Vagina (tissue), 2 donors: Measurements from ENCODE around the gene PPP2R2B. TPM values are rescaled to one million over a fixed set of nuclear protein-coding genes. Genes with fewer than 3 reads are reported as not detected.

Experiments
- DNase-seq, 2 donors: peaks; one replicate each; pipeline ENCODE4 v3.0.0-alpha.2; 2017; ENCODE audit errors: extremely low spot score in 2 of 2
- H3K27ac ChIP-seq: fragments of 200-600 bp; sonication (generic); one replicate; pipeline ENCODE4 v1.5.1; 2019
- H3K27me3 ChIP-seq: fragments of 200-600 bp; sonication (generic); one replicate; pipeline ENCODE4 v1.5.1; 2019
- H3K36me3 ChIP-seq, 2 donors: fragments of 200-600 bp; sonication (generic); one replicate each; pipeline ENCODE4 v1.5.1; 2017 to 2019
- H3K4me1 ChIP-seq: fragments of 200-600 bp; sonication (generic); one replicate; pipeline ENCODE4 v1.5.1; 2019
- H3K4me3 ChIP-seq, 2 donors: fragments of 200-600 bp; sonication (generic); 1 replicate in 1 of 2; 2 replicates in 1 of 2; pipeline ENCODE4 v1.5.1; 2016 to 2019
- H3K9me3 ChIP-seq: fragments of 200-600 bp; sonication (generic); one replicate; pipeline ENCODE4 v1.5.1; 2019
- POLR2A ChIP-seq, 2 donors: fragments of 450-650 bp; IDR thresholded peaks; one replicate each; pipeline ENCODE4 v1.6.1; 2017; ENCODE audit warnings: antibody characterized with exemption in 2 of 2, mild to moderate bottlenecking in 2 of 2, moderate library complexity in 2 of 2
- POLR2AphosphoS5 ChIP-seq, 2 donors: sonication (generic); formaldehyde crosslinking; IDR thresholded peaks; one replicate each; pipeline ENCODE4 v1.9.0; 2017; ENCODE audit warnings: antibody characterized with exemption in 2 of 2, mild to moderate bottlenecking in 2 of 2, low read depth in 1 of 2; ENCODE audit not compliant: insufficient read depth in 1 of 2
- intact Hi-C: fragments of 100-400 bp; cut with DNase I; formaldehyde crosslinking; loops from one replicate; pipeline ENCODE4 v1.15.1; 2023
- total RNA-seq: library from RNA; depleted of rRNA; stranded (reverse); fragments of >200 nt; gene quantifications from one replicate; pipeline ENCODE4 v1.2.3, GENCODE V29; 2016
- TF ChIP-seq, protein P1 (sequence below), 3 experiments: fragments of 450-650 bp in 2 of 3; fragments of 200-600 bp in 1 of 3; sonication (generic) in 1 of 3; IDR thresholded peaks; one replicate each; pipeline ENCODE4 v1.5.1; 2017 to 2019; ENCODE audit warnings: antibody characterized with exemption in 3 of 3, mild to moderate bottlenecking in 2 of 3, moderate library complexity in 2 of 3

PPP2R2B gene
- total RNA-seq, 1 donor from 2014 or later = 6.6 TPM

DNA sequence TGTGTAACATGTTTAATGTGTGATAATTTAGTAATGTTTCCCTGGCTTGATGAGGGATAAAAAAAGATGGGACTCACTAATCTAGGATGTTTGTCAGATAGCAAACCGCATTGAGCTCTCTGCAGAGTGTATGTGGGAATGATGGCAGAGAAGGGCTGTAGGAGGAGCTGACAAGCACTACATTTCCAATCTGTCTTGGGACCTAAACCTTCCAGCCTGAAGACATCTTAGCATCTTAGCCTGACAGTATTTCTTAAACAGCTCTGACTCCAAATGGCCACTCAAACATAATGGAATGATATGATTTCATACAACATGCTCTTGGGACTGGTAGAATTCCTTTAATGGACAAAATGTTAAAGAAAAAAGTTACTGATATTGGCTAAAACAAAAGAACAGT lies 116.7 kb downstream of the PPP2R2B start:
- Histone ChIP-seq H3K9me3 (no peaks in the 10 kb centered on the region), H3K4me3 (no peak overlapping the region), H3K27ac (no peak overlapping the region), H3K4me1 (peaks cover 4% of the 10 kb centered on the region), H3K27me3 (no peaks in the 10 kb centered on the region), H3K36me3 (no peaks in the 10 kb centered on the region)
- intact Hi-C loops = no loop called here
- no peak for TF ChIP-seq POLR2AphosphoS5 (IDR thresholded peaks at IDR 0.05; ENCODE audit: insufficient read depth in 1 of 2, low read depth in 1 of 2)
- TF ChIP-seq, protein P1, sequence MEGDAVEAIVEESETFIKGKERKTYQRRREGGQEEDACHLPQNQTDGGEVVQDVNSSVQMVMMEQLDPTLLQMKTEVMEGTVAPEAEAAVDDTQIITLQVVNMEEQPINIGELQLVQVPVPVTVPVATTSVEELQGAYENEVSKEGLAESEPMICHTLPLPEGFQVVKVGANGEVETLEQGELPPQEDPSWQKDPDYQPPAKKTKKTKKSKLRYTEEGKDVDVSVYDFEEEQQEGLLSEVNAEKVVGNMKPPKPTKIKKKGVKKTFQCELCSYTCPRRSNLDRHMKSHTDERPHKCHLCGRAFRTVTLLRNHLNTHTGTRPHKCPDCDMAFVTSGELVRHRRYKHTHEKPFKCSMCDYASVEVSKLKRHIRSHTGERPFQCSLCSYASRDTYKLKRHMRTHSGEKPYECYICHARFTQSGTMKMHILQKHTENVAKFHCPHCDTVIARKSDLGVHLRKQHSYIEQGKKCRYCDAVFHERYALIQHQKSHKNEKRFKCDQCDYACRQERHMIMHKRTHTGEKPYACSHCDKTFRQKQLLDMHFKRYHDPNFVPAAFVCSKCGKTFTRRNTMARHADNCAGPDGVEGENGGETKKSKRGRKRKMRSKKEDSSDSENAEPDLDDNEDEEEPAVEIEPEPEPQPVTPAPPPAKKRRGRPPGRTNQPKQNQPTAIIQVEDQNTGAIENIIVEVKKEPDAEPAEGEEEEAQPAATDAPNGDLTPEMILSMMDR (IDR thresholded peaks at IDR 0.05) = no peak
- TF ChIP-seq POLR2A (IDR thresholded peaks at IDR 0.05) = no peak
- DNase-seq = no peak

DNA sequence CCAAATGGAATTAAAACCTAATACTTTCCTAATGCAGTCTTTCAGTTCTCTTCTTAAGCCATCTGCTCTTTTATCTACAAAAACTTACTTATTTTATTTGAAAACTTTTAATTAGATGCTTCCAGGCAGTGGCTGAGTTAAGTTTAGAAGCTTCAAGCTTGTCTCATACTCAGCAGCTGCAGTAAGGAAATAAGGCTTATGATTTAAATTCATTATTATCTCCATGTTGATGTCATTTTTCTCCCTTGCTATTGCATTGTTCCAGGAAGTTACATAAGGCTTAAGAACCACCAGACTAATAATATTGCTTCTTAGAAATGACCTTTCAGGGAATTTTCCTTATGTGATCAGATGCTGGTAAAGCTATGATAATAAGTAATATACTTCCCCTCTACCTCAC lies 119.6 kb downstream of the PPP2R2B start:
- intact Hi-C loops = no loop called here
- TF ChIP-seq POLR2AphosphoS5 (IDR thresholded peaks at IDR 0.05; ENCODE audit: insufficient read depth in 1 of 2, low read depth in 1 of 2) = no peak
- no peak for TF ChIP-seq POLR2A (IDR thresholded peaks at IDR 0.05)
- TF ChIP-seq, protein P1 (IDR thresholded peaks at IDR 0.05) = no peak
- Histone ChIP-seq H3K36me3 (no peaks in the 10 kb centered on the region), H3K27ac (no peak overlapping the region), H3K9me3 (no peaks in the 10 kb centered on the region), H3K4me1 (peaks cover 4% of the 10 kb centered on the region), H3K4me3 (no peak overlapping the region), H3K27me3 (no peaks in the 10 kb centered on the region)
- no peak for DNase-seq

DNA sequence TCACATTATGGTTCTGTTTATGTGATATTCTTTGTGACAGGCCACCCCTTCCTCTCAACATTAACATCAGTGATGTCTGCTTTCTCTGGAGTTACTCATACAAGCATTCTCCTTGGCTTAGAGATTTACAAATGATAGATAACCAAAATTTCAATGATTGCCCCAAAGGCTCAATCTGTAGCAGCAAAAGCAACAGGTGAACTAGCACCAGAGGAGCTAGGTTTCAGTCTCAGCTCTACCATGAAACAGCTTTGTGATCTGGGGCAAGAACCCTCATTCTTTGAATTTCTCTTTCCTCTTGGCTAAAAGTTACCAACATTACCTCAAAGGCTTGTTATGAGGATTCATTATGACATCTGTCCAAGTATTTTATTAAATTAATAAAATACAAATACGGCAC lies 120.5 kb downstream of the PPP2R2B start:
- TF ChIP-seq POLR2A (IDR thresholded peaks at IDR 0.05) (no peak), POLR2AphosphoS5 (IDR thresholded peaks at IDR 0.05; ENCODE audit: insufficient read depth in 1 of 2, low read depth in 1 of 2) (no peak)
- TF ChIP-seq, protein P1 (IDR thresholded peaks at IDR 0.05) = no peak
- no peak for DNase-seq
- Histone ChIP-seq H3K36me3 (no peaks in the 10 kb centered on the region), H3K4me1 (peaks cover 4% of the 10 kb centered on the region), H3K9me3 (no peaks in the 10 kb centered on the region), H3K27me3 (no peaks in the 10 kb centered on the region), H3K27ac (no peak overlapping the region), H3K4me3 (no peak overlapping the region)
- intact Hi-C loops = no loop called here

DNA sequence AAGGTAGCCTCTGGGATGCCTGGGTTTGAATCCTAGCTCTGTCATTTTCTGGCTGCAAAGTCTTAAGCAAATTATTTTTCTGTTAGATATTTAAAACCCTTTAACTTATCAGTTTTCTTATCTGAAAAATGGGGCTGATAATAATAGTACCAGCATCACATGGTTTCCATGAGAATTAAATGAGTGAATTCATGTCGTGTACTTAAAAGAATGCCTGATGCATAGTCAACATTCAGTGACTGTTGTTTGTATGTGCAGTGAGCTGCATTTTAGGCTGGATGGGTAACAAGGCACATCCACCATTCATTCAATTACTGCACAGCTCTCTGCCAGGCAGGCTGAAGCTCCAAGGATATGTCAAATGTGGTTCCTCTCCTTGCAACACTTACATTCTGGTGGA lies 122.0 kb downstream of the PPP2R2B start:
- no peak for DNase-seq
- Histone ChIP-seq H3K27me3 (no peaks in the 10 kb centered on the region), H3K4me1 (peaks cover 4% of the 10 kb centered on the region), H3K4me3 (no peak overlapping the region), H3K9me3 (no peaks in the 10 kb centered on the region), H3K36me3 (no peaks in the 10 kb centered on the region), H3K27ac (no peak overlapping the region)
- intact Hi-C loops = no loop called here
- TF ChIP-seq, protein P1 (IDR thresholded peaks at IDR 0.05) = no peak
- TF ChIP-seq POLR2A (IDR thresholded peaks at IDR 0.05) = no peak
- TF ChIP-seq POLR2AphosphoS5 (IDR thresholded peaks at IDR 0.05; ENCODE audit: insufficient read depth in 1 of 2, low read depth in 1 of 2) = no peak

DNA sequence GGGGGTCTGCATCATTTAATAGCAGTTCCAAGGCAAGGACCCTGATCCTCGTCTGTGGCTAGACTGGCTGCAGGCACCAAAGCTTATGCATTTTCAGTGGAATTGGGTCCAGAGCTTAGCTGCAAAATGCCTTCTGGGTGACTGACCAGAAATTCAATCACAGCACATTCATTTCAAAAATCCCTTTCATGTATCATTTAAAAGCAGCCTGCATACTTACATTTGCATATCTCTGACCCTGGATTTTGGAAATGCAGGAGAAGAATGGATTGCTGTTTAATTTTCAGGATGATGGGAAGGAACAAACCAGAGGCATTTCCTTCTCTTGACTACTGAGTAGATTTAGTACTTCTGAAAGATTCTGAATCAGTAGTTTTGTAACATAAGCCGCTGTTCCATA lies 122.8 kb downstream of the PPP2R2B start:
- Histone ChIP-seq H3K36me3 (no peaks in the 10 kb centered on the region), H3K4me3 (no peak overlapping the region), H3K9me3 (no peaks in the 10 kb centered on the region), H3K27ac (no peak overlapping the region), H3K27me3 (no peaks in the 10 kb centered on the region), H3K4me1 (peaks cover 4% of the 10 kb centered on the region)
- no peak for TF ChIP-seq POLR2AphosphoS5 (IDR thresholded peaks at IDR 0.05; ENCODE audit: insufficient read depth in 1 of 2, low read depth in 1 of 2)
- TF ChIP-seq, protein P1 (IDR thresholded peaks at IDR 0.05) = no peak
- no peak for TF ChIP-seq POLR2A (IDR thresholded peaks at IDR 0.05)
- DNase-seq = no peak
- intact Hi-C loops = no loop called here
